ENCODE data around the gene FRMD4A. TPM values are rescaled to one million over a fixed set of nuclear protein-coding genes. Genes with fewer than 3 reads are reported as not detected.

FRMD4A gene
- total RNA-seq, 2 experiments from 2014 or later: 0.30 to 0.35 TPM

GRCh38 chr10:14296065-14296709 is 34.5 kb downstream of the FRMD4A start:
- CTCF ChIA-PET: no interaction called here

GRCh38 chr10:14294347-14295059 is 36.2 kb downstream of the FRMD4A start:
- Mint-ChIP-seq H3K4me3 (no peak overlapping the region), H3K9me3 (peaks cover 3% of the 10 kb centered on the region), H3K27ac (no peak overlapping the region), H3K4me1 (no peaks in the 10 kb centered on the region), H3K36me3 (ENCODE audit: low read depth) (no peaks in the 10 kb centered on the region), H3K27me3 (peaks cover 9% of the 10 kb centered on the region)
- DNase-seq: no peak
- ChIA-PET POLR2A (interaction anchor here (1.2 kb wide), 1 partner anchor 109 kb away, joined by 3 read pairs; no protein-coding TSS in a partner anchor), CTCF (no interaction called here)

More at GRCh38 chr10:14296065-14296709, 34.5 kb downstream of the FRMD4A start:
- Mint-ChIP-seq H3K4me3 (no peak overlapping the region), H3K9me3 (peaks cover 3% of the 10 kb centered on the region), H3K4me1 (no peaks in the 10 kb centered on the region), H3K27ac (no peak overlapping the region), H3K36me3 (ENCODE audit: low read depth) (no peaks in the 10 kb centered on the region), H3K27me3 (peaks cover 9% of the 10 kb centered on the region)
- no peak for DNase-seq
- POLR2A ChIA-PET: no interaction called here

GRCh38 chr10:14293526-14293925 is 37.2 kb downstream of the FRMD4A start:
- no peak overlapping the region for H3K27ac Mint-ChIP-seq
- ChIA-PET POLR2A (no interaction called here), CTCF (no interaction called here)
- H3K4me1 Mint-ChIP-seq: no peaks in the 10 kb centered on the region
- peaks cover 13% of the 10 kb centered on the region for H3K27me3 Mint-ChIP-seq
- H3K9me3 Mint-ChIP-seq: peaks cover 3% of the 10 kb centered on the region
- no peak for DNase-seq
- no peak overlapping the region for H3K4me3 Mint-ChIP-seq
- no peaks in the 10 kb centered on the region for H3K36me3 Mint-ChIP-seq (ENCODE audit: low read depth)

- no peaks in the 10 kb centered on the region for H3K4me1 Mint-ChIP-seq
- CTCF ChIA-PET: no interaction called here
Observed at GRCh38 chr10:14291296-14291695, 39.4 kb downstream of the FRMD4A start.

GRCh38 chr10:14285941-14286560 is 44.7 kb downstream of the FRMD4A start:
- Mint-ChIP-seq H3K4me1 (no peaks in the 10 kb centered on the region), H3K27ac (no peak overlapping the region), H3K9me3 (no peaks in the 10 kb centered on the region), H3K36me3 (ENCODE audit: low read depth) (no peaks in the 10 kb centered on the region), H3K27me3 (peaks cover 24% of the 10 kb centered on the region), H3K4me3 (no peak overlapping the region)
- ChIA-PET POLR2A (no interaction called here), CTCF (no interaction called here)
- no peak for DNase-seq

More at GRCh38 chr10:14291296-14291695, 39.4 kb downstream of the FRMD4A start:
- H3K36me3 Mint-ChIP-seq (ENCODE audit: low read depth): no peaks in the 10 kb centered on the region
- no peak for DNase-seq
- H3K4me3 Mint-ChIP-seq: no peak overlapping the region
- H3K27me3 Mint-ChIP-seq: peaks cover 21% of the 10 kb centered on the region
- POLR2A ChIA-PET: no interaction called here
- H3K9me3 Mint-ChIP-seq: peaks cover 3% of the 10 kb centered on the region
- no peak overlapping the region for H3K27ac Mint-ChIP-seq

GRCh38 chr10:14282276-14282675 is 48.4 kb downstream of the FRMD4A start:
- CTCF ChIA-PET: no interaction called here

GRCh38 chr10:14278533-14278932 is 52.2 kb downstream of the FRMD4A start:
- ChIA-PET POLR2A (interaction anchor here (1.7 kb wide), 1 partner anchor 92 kb away, joined by 4 read pairs; no protein-coding TSS in a partner anchor), CTCF (no interaction called here)
- Mint-ChIP-seq H3K9me3 (no peaks in the 10 kb centered on the region), H3K27me3 (peaks cover 7% of the 10 kb centered on the region), H3K4me3 (no peak overlapping the region), H3K27ac (no peak overlapping the region), H3K4me1 (no peaks in the 10 kb centered on the region), H3K36me3 (ENCODE audit: low read depth) (no peaks in the 10 kb centered on the region)
- DNase-seq: no peak

More at GRCh38 chr10:14282276-14282675, 48.4 kb downstream of the FRMD4A start:
- Mint-ChIP-seq H3K4me3 (no peak overlapping the region), H3K36me3 (ENCODE audit: low read depth) (no peaks in the 10 kb centered on the region), H3K27me3 (peaks cover 14% of the 10 kb centered on the region), H3K4me1 (no peaks in the 10 kb centered on the region), H3K27ac (no peak overlapping the region), H3K9me3 (no peaks in the 10 kb centered on the region)
- no peak for DNase-seq
- POLR2A ChIA-PET: no interaction called here

- ChIA-PET POLR2A (no interaction called here), CTCF (interaction anchor here (1.2 kb wide), 1 partner anchor 80 kb away, joined by 3 read pairs; no protein-coding TSS in a partner anchor)
- Mint-ChIP-seq H3K27me3 (peaks cover 2% of the 10 kb centered on the region), H3K4me3 (no peak overlapping the region), H3K9me3 (no peaks in the 10 kb centered on the region), H3K27ac (no peak overlapping the region), H3K4me1 (no peaks in the 10 kb centered on the region), H3K36me3 (ENCODE audit: low read depth) (no peaks in the 10 kb centered on the region)
- no peak for DNase-seq
Observed at GRCh38 chr10:14276210-14276609, 54.5 kb downstream of the FRMD4A start.

- no peaks in the 10 kb centered on the region for H3K9me3 Mint-ChIP-seq
- ChIA-PET CTCF (no interaction called here), POLR2A (no interaction called here)
- H3K4me1 Mint-ChIP-seq: no peaks in the 10 kb centered on the region
- no peaks in the 10 kb centered on the region for H3K36me3 Mint-ChIP-seq (ENCODE audit: low read depth)
- no peak for DNase-seq
- H3K27me3 Mint-ChIP-seq: peaks cover 10% of the 10 kb centered on the region
- H3K27ac Mint-ChIP-seq: no peak overlapping the region
- no peak overlapping the region for H3K4me3 Mint-ChIP-seq
Observed at GRCh38 chr10:14271621-14272020, 59.1 kb downstream of the FRMD4A start.

GRCh38 chr10:14270370-14270769 is 60.4 kb downstream of the FRMD4A start:
- Mint-ChIP-seq H3K4me3 (no peak overlapping the region), H3K36me3 (ENCODE audit: low read depth) (no peaks in the 10 kb centered on the region), H3K27me3 (peaks cover 10% of the 10 kb centered on the region), H3K4me1 (no peaks in the 10 kb centered on the region), H3K9me3 (no peaks in the 10 kb centered on the region), H3K27ac (no peak overlapping the region)
- ChIA-PET CTCF (no interaction called here), POLR2A (no interaction called here)
- no peak for DNase-seq

- Mint-ChIP-seq H3K4me3 (no peak overlapping the region), H3K27me3 (peaks cover 25% of the 10 kb centered on the region), H3K4me1 (no peaks in the 10 kb centered on the region), H3K9me3 (no peaks in the 10 kb centered on the region), H3K27ac (no peak overlapping the region), H3K36me3 (ENCODE audit: low read depth) (no peaks in the 10 kb centered on the region)
- DNase-seq: no peak
- CTCF ChIA-PET: no interaction called here
- POLR2A ChIA-PET: no interaction called here
Observed at GRCh38 chr10:14265709-14266108, 65.0 kb downstream of the FRMD4A start.

GRCh38 chr10:14262836-14263425 is 67.8 kb downstream of the FRMD4A start:
- H3K9me3 Mint-ChIP-seq: no peaks in the 10 kb centered on the region
- POLR2A ChIA-PET: no interaction called here
- no peaks in the 10 kb centered on the region for H3K36me3 Mint-ChIP-seq (ENCODE audit: low read depth)
- H3K27me3 Mint-ChIP-seq: peaks cover 34% of the 10 kb centered on the region
- H3K4me3 Mint-ChIP-seq: no peak overlapping the region
- DNase-seq: no peak
- no peaks in the 10 kb centered on the region for H3K4me1 Mint-ChIP-seq
- CTCF ChIA-PET: no interaction called here
- H3K27ac Mint-ChIP-seq: no peak overlapping the region

GRCh38 chr10:14261336-14261735 is 69.4 kb downstream of the FRMD4A start:
- Mint-ChIP-seq H3K9me3 (no peaks in the 10 kb centered on the region), H3K36me3 (ENCODE audit: low read depth) (no peaks in the 10 kb centered on the region), H3K4me1 (no peaks in the 10 kb centered on the region), H3K4me3 (no peak overlapping the region), H3K27me3 (peaks cover 29% of the 10 kb centered on the region), H3K27ac (no peak overlapping the region)
- ChIA-PET CTCF (no interaction called here), POLR2A (no interaction called here)
- DNase-seq: no peak

Data from activated CD4-positive, alpha-beta memory T cell treated with anti-CD3 and anti-CD28 coated beads, Interleukin-2, amount 10 ng/mL, durations not matched to agents 7 days and 5 days (primary cell).